Central memory CD8-positive, alpha-beta T cell (primary cell): Measurements from ENCODE around the gene TMEM191C.
"Not testable (repeated sequence)": the region's sequence is repeated elsewhere in the genome, so short reads cannot be mapped to it uniquely, and the experiment has no call there.

Source experiments
- ATAC-seq: fragments of 150-1000 bp; cut with Tn5 transposase; replicated peaks from 2 replicates; pipeline ENCODE4 v1.10.0; 2022; ENCODE audit warnings: mild to moderate bottlenecking, moderate FRiP score, moderate number of reproducible peaks; ENCODE audit not compliant: poor library complexity, severe bottlenecking; ENCODE audit errors: extremely low read depth
- DNase-seq, 2 donors: peaks; one replicate each; pipeline ENCODE4 v3.0.0; 2021; ENCODE audit warnings: low spot score in 2 of 2
- H3K27ac Mint-ChIP-seq: one replicate; pipeline ENCODE4 v1.8.0; 2022; ENCODE audit warnings: low read depth, mild to moderate bottlenecking, moderate library complexity, mixed read lengths
- H3K27me3 Mint-ChIP-seq: one replicate; pipeline ENCODE4 v1.8.0; 2022; ENCODE audit warnings: mixed read lengths
- H3K36me3 Mint-ChIP-seq: one replicate; pipeline ENCODE4 v1.8.0; 2022; ENCODE audit warnings: mild to moderate bottlenecking, moderate library complexity, mixed read lengths; ENCODE audit not compliant: insufficient read depth
- H3K4me1 Mint-ChIP-seq: one replicate; pipeline ENCODE4 v1.8.0; 2022; ENCODE audit warnings: mixed read lengths
- H3K4me3 Mint-ChIP-seq: one replicate; pipeline ENCODE4 v1.8.0; 2022; ENCODE audit warnings: mild to moderate bottlenecking, moderate library complexity, mixed read lengths
- H3K9me3 Mint-ChIP-seq: one replicate; pipeline ENCODE4 v1.8.0; 2022; ENCODE audit warnings: mixed read lengths

The TMEM191C gene

DNA sequence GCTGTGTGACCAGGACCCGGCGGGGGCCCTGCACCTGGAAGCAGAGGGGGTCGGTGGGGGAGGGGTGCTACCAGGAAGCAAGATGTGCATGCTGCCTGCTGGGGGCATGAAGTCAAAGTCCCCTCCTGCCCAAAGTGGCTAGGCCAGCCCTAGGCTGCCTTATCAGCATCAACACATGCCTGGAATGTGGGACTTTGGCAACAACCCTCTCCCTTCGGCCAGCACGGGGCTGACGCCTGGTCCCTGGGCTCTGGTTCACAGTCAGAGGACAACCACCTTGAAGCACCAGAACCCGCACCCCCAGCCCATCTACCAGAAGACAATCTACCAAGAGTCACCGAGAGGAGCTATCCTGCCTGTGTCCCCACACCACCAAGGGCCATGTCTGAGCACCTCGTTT is 43.2 kb downstream of the TMEM191C start:
- H3K9me3 Mint-ChIP-seq, H3K36me3 Mint-ChIP-seq, H3K4me3 Mint-ChIP-seq, H3K4me1 Mint-ChIP-seq, H3K27ac Mint-ChIP-seq, H3K27me3 Mint-ChIP-seq, ATAC-seq, DNase-seq: not testable (repeated sequence)

DNA sequence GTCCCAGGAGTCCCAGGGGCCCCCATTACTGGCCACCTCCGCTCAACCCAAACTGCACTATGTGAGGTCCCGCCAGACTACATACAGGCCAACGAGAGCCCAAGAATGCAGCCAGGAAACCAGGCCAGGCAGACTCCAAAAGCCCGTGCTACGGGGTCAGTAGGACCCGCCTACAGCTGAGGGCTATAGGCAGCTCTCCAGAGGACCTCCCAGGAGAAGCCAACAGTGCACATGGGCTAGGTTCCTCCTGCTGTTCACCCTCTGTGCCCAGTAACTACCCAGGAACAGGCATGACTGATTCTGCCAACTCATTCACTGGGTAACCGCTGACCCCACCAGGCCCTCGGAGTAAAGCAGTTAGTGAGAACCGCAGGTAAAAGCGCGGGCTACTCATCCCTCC is 44.8 kb downstream of the TMEM191C start:
- not testable (repeated sequence) for H3K4me1 Mint-ChIP-seq, H3K9me3 Mint-ChIP-seq, H3K27ac Mint-ChIP-seq, ATAC-seq, DNase-seq, H3K4me3 Mint-ChIP-seq, H3K27me3 Mint-ChIP-seq, H3K36me3 Mint-ChIP-seq

- H3K4me1 Mint-ChIP-seq, H3K9me3 Mint-ChIP-seq, H3K27me3 Mint-ChIP-seq, H3K4me3 Mint-ChIP-seq, H3K36me3 Mint-ChIP-seq, H3K27ac Mint-ChIP-seq, DNase-seq: not testable (repeated sequence)
- peak; percentile 77 for ATAC-seq
These were observed 46.9 kb downstream of the TMEM191C start for GRCh38 chr22:21514117-21514516.

DNA sequence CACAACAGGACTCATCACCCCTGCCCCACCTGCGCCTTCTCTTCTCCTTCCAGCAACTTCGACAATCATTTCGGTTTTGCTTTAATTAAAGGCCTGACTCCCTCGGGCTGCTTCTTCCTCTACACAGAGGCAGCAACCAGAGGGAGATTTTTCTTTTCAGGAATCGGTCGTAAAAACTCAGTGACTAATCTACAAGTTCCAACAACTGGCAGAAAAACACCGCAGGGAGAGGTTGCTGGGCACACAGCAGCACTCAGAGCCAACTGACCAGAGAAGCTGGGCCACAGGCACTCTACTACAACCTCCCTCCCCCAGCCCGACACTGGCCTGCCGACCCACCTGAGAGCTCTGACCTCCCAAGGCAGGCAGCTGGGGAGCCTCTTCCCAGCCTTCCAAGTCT is 48.0 kb downstream of the TMEM191C start:
- H3K36me3 Mint-ChIP-seq, H3K9me3 Mint-ChIP-seq, ATAC-seq, DNase-seq, H3K27ac Mint-ChIP-seq, H3K27me3 Mint-ChIP-seq, H3K4me1 Mint-ChIP-seq, H3K4me3 Mint-ChIP-seq: not testable (repeated sequence)

- not testable (repeated sequence) for H3K4me1 Mint-ChIP-seq, H3K27me3 Mint-ChIP-seq, H3K4me3 Mint-ChIP-seq, ATAC-seq, H3K27ac Mint-ChIP-seq, H3K9me3 Mint-ChIP-seq, H3K36me3 Mint-ChIP-seq, DNase-seq
These were observed 49.3 kb downstream of the TMEM191C start for GRCh38 chr22:21516522-21516921.

DNA sequence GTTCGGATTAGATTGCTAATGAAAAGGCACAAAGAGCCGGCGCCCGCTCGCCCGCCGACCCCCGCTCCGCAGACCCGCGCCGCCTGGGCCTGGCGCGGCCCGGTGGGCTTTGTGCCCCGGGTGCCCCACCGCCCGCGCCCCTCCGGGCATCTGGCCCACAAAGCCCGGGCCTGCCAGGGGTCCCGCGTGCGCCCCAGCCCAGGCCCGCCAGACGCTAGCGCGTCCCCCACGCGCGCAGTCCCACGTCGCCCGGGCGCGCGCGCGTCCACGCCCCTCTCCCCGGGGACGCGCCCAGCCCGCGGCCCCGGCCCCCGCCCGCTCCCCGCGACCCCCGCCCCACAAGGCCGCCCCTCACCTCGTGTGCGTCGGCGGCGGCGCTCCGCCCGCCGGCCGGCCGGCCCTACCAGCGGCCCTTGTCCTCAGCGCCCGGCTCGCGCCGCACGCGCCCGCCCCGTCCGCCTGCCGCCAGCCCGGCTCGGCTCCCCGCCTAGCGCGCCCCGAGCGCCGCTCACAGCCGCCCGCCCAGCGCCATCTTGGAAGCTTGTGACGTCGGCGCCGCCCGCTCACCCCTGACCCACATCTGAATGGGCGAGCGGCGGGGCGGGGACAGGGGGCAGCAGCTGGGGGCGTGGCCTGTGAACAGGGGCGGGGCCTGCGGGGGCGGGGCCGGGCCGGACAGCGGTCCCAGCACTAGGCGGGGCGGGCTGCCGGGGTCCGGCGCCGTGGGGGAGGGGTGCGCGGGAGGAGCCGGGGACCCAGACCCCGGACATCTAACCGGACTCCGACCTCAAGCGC is 50.0 kb downstream of the TMEM191C start:
- ATAC-seq = peak; percentile 88
- not testable (repeated sequence) for H3K9me3 Mint-ChIP-seq, H3K27me3 Mint-ChIP-seq, DNase-seq, H3K27ac Mint-ChIP-seq, H3K4me3 Mint-ChIP-seq, H3K36me3 Mint-ChIP-seq, H3K4me1 Mint-ChIP-seq
